CD4-positive, alpha-beta T cell treated with Interleukin-12 subunit alpha and Interleukin-12 subunit beta, for 1 hour (primary cell): ENCODE measurements around the gene BMPR2.
"Not testable (repeated sequence)": the region's sequence is repeated elsewhere in the genome, so short reads cannot be mapped to it uniquely, and the experiment has no call there.

Source experiments
- DNase-seq: peaks from one replicate; pipeline ENCODE4 v3.0.0-alpha.2; 2020

Gene BMPR2

DNA sequence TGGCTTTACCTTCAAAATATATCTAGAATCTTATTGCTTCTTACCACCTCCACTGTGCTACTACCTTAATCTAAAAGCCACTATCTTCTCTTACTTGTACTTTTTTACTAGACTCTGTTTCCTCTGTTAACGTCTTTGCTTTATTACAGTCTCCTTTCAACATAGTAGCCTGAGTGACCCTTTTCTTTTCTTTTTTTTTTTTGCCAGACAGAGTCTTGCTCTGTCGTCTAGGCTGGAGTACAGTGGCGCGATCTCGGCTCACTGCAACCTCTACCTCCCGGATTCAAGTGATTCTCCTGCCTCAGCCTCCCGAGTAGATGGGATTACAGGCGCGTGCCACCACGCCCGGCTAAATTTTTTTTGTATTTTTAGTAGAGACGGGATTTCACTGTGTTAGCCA is 10.4 kb downstream of the BMPR2 start:
- DNase-seq = not testable (repeated sequence)

DNA sequence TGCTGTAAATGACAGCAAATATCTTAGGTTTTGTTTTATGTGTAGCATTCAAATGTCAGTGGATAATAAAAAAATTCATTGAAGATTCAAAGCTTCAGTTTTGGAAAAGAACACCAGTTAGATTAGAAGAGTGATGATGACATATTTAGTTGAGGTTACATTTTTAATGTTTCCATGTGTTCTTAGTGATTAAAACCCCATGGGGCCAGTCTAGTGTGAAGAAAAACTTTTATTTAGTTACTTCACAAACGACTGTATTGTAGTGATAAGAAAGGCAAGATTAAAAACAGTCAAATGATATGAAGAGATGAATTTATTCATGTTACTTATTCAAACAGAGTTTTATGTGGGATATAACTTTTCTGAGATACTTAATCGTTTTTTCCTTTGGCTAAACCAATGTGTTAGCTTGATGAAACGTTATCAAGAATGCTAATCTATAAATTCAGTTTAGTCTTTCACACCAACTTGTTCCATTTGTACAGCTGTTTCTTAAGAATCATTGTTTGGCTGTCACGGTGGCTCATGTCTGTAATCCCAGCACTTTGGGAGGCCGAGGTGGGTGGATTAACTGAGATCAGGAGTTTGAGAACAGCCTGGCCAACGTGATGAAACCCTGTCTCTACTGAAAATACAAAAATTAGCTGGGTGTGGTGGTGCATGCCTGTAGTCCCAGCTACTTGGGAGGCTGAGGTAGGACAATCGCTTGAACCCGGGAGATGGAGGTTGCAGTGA is 11.6 kb downstream of the BMPR2 start:
- no peak for DNase-seq

DNA sequence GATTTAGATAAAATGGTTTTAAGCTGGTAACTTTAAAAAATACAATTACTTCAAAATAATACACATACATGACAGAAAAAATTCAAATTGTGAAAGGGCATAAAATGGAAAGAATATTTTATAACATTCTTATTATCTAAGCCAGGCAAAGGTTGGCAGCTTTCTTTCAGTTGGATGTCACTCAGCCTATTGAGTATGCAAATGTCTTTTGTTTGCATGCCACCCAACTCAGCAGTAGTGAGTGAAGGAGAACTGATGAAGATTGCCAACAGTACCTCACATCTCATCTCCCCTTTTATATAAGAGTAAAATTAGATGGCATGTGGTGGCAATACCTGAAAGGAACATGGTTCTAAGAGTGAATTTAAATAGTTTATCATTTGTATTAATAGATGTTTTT is 24.8 kb downstream of the BMPR2 start:
- DNase-seq = no peak

DNA sequence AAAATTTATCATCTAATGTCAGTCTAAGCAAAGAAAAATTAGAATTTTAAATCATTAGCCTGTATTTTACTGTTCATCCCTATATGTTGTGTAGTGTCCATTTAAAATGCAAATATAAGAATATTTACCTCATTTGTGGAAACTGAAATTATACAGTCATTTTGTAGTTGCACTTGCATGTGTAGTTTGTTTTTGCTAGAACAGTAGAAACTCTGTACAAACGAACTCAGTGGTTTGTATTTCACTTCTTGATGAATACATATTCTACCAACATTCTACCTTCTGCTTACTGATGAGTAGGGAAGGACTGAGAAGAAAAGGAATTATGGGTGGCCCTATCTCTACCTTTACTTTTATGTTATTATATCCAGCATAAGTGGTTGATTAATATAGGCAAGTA is 29.7 kb downstream of the BMPR2 start:
- DNase-seq = no peak

DNA sequence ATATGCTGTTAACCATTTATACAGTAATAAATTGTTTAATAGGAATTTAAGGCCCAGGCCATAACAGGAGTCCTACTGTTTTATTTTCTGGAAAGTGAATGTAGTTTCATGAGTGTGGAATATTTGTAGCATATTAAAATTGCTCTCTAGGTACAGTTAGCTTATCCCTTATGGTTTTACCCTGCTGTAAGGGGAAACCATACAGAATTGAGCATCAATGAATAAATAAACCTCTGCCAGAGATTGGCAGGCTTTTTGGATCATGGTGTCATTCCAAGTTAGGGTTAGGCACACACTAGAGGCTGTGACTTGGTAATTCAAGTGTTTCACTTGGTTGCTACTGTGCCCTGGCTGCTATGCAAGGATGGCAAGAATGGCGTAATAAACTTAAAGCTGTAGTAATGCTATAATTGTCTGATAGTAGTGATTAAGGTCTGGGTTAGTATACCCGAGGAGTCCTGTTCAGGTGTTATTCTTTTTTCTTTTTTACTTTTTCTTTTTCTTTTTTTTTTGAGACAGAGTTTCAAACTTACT is 30.4 kb downstream of the BMPR2 start:
- no peak for DNase-seq

DNA sequence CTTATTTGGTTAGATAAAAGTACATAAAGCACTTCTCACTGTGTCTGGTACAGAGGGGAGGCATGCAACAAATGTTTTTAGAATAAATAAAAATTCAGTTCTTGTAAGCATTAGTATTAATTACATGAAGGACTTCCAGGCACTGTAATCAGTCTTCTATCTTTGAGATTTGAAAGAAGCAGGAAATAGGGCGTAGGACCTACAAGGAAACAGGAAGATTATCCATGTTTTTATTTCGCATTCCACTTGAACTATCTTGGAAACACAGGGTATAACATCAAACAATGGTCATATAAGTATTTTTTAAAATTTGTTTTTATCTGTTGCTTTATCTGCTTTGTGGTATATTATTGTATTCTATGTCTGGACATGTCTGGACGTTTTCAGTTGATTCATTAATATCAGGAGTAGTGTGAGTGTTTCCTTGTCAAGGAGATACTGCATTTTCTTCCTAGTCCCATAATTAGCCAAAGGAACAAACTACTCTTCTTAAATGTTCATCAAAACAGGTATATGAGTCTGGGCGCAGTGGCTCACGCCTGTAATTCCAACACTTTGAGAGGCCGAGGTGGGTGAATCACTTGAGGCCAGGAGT is 32.5 kb downstream of the BMPR2 start:
- no peak for DNase-seq

DNA sequence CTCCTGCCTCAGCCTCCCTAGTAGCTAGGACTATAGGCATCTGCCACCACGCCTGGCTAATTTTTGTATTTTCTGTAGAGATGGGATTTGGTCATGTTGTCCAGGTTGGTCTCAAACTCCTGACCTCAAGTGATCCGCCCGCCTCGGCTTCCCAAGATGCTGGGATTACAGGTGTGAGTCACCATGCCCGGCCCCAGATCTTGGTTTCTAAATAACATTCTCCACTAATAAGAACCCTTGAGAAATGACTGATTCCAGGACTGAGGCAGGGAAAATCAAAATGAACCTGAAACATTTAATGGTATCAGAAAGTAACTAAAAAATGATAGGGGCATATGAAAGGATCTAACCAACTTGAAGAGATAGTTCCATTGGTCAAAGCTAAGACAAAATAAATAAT is 34.0 kb downstream of the BMPR2 start:
- DNase-seq = no peak

DNA sequence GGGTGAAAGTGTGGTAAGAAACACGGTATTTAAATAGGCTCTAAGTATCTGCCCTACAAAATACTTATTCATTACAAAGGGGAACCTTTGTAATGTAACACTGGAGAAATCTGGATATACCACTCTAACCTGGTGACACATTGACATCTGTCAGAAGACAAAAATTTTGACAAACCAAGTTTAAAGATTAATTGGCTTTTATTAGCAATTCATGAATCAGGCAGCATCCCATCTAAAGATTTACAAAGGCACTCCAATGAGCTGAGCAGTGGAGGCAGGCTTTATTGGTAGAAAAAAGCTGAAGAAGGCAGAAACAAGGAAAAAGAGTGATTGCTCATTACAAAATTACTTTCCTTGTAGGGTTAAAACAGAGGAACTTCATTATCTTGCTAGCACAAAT is 35.0 kb downstream of the BMPR2 start:
- DNase-seq = no peak

- no peak for DNase-seq
Observed at GRCh38 chr2:202418027-202418426, 41.9 kb downstream of the BMPR2 start.

- no peak for DNase-seq
Observed at GRCh38 chr2:202418511-202418910, 42.4 kb downstream of the BMPR2 start.

DNA sequence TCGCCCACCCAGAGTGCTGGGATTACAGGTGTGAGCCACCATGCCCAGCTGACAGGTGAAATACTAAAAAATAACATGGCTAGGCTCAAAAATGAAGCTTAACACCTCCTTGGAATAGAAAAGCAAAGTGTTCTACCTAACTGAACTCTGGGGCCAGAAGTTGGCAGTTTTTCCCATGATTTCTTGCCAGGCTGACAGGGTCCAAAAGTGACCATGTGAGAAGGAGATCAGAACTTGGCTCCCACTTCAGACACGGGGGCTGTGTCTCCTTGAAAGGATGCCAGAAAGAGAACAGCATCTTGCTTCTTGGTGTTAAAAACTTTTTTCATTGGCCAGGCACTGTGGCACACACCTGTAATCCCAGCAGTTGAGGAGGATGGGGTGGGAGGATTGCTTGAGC is 47.0 kb downstream of the BMPR2 start:
- no peak for DNase-seq

- DNase-seq = no peak
Observed at GRCh38 chr2:202425036-202425435, 48.9 kb downstream of the BMPR2 start.

DNA sequence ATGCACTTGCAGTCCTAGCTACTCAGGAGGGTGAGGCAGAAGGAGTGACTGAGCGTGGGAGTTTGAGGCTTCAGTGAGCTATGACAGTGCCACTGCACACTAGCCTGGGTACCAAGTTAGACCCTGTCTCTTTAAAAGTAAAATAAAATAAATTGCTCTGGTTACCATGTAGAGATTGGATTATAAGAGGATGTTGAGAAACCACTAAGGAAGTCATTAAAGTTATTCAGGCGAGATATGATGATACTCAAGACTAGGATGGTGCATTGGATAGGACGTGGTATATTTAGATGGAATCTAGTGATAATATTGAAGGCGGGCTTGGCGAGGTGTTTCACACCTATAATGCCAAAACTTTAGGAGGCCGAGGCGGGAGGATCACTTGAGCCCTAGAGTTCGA is 50.6 kb downstream of the BMPR2 start:
- DNase-seq = no peak

GRCh38 chr2:202429164-202429980 is 53.2 kb downstream of the BMPR2 start:
- no peak for DNase-seq

DNA sequence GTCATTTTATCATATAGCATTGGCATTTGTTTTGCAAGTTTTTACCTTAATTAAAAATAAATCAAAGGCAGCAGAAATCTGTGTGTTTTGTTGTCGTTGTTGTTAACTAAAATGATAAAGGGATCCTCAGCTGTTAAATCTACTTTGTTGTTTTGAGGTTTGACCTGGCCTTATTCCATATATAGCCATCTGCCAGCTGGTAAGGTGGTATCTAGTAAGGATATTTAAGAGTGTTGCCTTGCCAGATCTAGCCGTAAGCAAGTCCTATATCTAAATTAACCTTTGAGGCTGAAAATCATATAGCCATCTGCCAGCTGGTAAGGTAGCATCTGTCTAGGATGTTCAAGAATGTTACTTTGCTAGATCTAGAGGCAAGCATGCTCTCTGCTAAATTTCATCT is 56.6 kb downstream of the BMPR2 start:
- no peak for DNase-seq

DNA sequence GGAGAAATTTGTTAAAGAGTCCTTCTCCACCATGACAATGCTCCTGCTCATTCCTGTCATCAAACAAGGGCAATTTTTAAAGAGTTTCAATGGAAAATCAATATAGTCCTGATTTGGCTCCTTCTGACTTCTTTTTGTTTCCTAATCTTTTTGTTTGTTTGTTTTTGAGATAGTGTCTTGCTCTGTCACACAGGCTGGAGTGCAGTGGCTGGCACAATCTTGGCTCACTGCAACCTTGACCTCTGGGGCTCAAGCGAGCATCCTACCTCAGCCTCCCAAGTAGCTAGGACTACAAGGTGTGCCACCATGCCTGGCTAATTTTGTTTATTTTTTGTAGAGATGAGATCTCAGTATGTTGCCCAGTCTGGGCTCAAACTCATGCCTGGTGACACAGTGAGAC is 58.3 kb downstream of the BMPR2 start:
- DNase-seq = no peak

DNA sequence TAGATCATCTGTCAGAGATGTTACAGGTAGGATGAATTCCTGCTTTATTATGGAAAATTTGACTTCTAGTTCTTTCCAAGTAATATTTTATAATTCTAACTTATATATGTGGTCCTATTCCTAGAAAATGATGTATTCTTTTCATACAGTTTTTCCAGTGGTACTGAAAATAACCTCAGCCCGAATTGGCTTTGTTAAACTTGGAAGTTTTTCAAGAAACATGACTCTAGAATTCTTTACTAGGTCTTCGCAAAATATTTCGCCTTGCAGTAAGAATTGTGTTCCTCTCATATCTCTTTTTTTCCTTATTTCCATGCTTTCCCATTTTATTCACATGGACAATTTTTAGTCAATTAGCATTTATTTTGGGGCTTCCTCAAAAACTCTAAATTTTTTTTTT is 60.5 kb downstream of the BMPR2 start:
- DNase-seq = no peak

DNA sequence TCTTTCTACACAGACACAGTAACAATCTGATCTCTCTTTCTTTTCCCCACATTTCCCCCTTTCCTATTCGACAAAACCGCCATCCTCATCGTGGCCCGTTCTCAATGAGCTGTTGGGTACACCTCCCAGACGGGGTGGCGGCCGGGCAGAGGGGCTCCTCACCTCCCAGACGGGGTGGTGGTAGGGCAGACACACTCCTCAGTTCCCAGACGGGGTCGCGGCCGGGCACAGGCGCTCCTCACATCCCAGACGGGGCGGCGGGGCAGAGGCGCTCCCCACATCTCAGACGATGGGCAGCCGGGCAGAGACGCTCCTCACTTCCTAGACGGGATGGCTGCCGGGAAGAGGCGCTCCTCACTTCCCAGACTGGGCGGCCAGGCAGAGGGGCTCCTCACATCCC is 64.0 kb downstream of the BMPR2 start:
- DNase-seq = not testable (repeated sequence)

GRCh38 chr2:202442882-202443281 is 66.8 kb downstream of the BMPR2 start:
- DNase-seq = no peak

DNA sequence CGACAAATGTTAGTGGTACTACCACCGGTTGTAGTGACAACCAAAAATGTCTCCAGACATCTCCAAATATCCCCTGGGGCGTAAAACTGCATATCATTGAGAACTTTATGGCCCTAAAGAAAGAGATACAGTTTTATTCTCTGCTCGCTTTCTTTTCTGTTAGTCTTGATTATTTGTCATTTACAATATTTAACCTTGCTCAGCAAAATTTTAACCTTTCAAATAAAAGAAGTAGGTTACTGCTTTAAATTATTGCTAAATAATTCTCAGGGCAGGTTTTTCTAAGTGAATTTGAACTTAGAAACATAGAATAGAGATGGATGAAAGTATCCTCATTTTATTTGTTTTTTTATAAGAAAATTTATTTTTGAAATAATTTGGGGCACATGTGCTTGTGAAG is 67.9 kb downstream of the BMPR2 start:
- DNase-seq = no peak

DNA sequence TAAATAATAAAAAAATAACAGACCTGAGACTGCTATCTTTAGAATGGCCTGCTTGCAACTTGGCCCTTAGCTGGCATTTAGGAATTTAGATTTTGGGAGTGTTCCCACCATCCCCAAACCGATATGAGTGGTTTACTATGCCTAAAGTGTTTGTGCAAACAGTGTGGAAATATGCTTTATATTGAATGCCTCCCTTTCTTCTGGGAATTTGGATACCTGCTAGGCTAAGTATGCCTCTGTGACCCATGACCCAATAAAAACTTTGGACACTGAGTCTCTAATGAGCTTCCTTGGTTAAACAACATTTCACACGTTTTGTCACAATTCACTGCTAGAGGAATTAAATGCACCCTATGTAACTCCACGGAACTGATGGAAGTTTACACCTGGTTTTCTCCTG is 73.2 kb downstream of the BMPR2 start:
- DNase-seq = no peak

DNA sequence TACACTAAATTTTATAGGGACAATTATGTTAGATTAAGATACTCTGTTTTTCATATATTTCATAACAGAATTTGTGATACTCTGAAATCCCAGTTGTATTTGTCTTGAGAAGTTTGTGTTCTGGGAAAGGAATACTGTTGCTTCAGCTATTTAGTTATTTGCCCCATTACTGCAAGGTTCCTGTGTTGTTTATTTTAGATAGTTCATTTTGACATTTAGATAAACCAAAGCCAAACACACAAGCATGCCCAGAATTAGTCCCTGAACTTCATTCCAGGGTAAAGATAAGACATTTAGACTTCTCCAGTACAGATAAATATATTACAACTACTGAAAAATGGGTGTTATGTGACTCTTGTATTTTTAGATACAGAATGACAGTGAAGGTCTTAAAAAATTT is 74.7 kb downstream of the BMPR2 start:
- no peak for DNase-seq

GRCh38 chr2:202452744-202453143 is 76.6 kb downstream of the BMPR2 start:
- DNase-seq = no peak

DNA sequence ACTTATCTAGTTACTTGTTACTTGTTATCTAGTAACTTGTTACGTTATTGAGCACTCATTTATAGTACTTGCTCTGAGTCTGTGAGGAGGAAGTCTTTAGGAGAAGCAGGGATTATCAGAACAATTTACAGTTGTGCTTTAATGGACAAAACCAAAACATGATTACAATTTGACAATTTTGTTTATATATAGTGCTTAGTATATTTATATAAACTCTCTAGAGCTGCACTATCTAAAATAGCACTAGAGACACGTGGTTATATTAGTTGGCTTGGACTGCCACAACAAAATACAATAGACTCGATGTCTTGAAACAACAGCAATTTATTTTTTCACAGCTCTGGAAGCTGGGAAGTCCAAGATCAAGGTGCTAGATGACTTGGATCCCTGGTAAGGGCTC is 78.4 kb downstream of the BMPR2 start:
- no peak for DNase-seq
